Measurements from ENCODE around the gene CCL14. TPM values are rescaled to one million over a fixed set of nuclear protein-coding genes. Genes with fewer than 3 reads are reported as not detected.

The CCL14 gene
- not detected in 2 replicates for polyA plus RNA-seq

GRCh38 chr17:35986643-35987042, at the start of gene CCL14:
TSS of gene CCL14 (minus strand) at chr17:35986729. CDS start at chr17:35986649, 80 bp downstream.

GRCh38 chr17:36017799-36018198, 31.3 kb upstream of the CCL14 start, which contains the start of gene CCL23:
TSS of gene CCL23 (minus strand) at chr17:36017972. CDS start at chr17:36017897, 75 bp downstream.

GRCh38 chr17:36001110-36001771, 14.7 kb upstream of the CCL14 start, which contains the start of gene CCL15:
TSS of gene CCL15 (minus strand) at chr17:36001553. CDS start at chr17:36001492, 61 bp downstream.

GRCh38 chr17:35981246-35981645, 5.3 kb downstream of the CCL14 start, which contains the start of gene CCL16:
TSS of gene CCL16 (minus strand) at chr17:35981497. CDS start at chr17:35981420, 77 bp downstream.

GRCh38 chr17:35943537-35943936, 43.0 kb downstream of the CCL14 start, which contains the start of gene LYZL6:
TSS of gene LYZL6 (minus strand) at chr17:35943713. CDS start at chr17:35939356, 4,357 bp downstream.

Other genes with a start within 250 kb of the CCL14 start
- gene GAS2L2, start 233.5 kb downstream of the CCL14 start, polyA plus RNA-seq = not detected in 2 replicates
- gene C17orf50, start 225.8 kb downstream of the CCL14 start, polyA plus RNA-seq = not detected in 2 replicates
- 0.66 and 2.0 TPM in 2 replicates for gene MMP28, start 191.1 kb downstream of the CCL14 start, polyA plus RNA-seq
- gene TAF15, start 177.2 kb downstream of the CCL14 start, polyA plus RNA-seq = 11.4 and 35.2 TPM in 2 replicates
- gene HEATR9, start 117.8 kb downstream of the CCL14 start, polyA plus RNA-seq = not detected in 2 replicates
- gene CCL5, start 106.4 kb downstream of the CCL14 start, polyA plus RNA-seq = not detected in 2 replicates
- gene RDM1, start 56.0 kb downstream of the CCL14 start, polyA plus RNA-seq = 3.4 TPM in 1 of 2 replicates, not detected in the other
- not detected in 2 replicates for gene LYZL6, start 43.0 kb downstream of the CCL14 start, polyA plus RNA-seq
- gene CCL16, start 5.2 kb downstream of the CCL14 start, polyA plus RNA-seq = not detected in 2 replicates
- not detected in 2 replicates for gene CCL15, start 14.8 kb upstream of the CCL14 start, polyA plus RNA-seq
- gene CCL23, start 31.2 kb upstream of the CCL14 start, polyA plus RNA-seq = not detected in 2 replicates
- not detected in 2 replicates for gene CCL18, start 77.5 kb upstream of the CCL14 start, polyA plus RNA-seq
- not detected in 2 replicates for gene CCL3, start 103.4 kb upstream of the CCL14 start, polyA plus RNA-seq
- not detected in 2 replicates for gene CCL4, start 117.1 kb upstream of the CCL14 start, polyA plus RNA-seq
- not detected in 2 replicates for gene TBC1D3B, start 189.9 kb upstream of the CCL14 start, polyA plus RNA-seq
- gene CCL3L1, start 210.0 kb upstream of the CCL14 start, polyA plus RNA-seq = not detected in 2 replicates
- 1.2 TPM in 1 of 2 replicates, not detected in the other for gene CCL4L2, start 224.3 kb upstream of the CCL14 start, polyA plus RNA-seq

All from Purkinje cell (primary cell).